ENCODE results near the gene TM4SF5. TPM values are rescaled to one million over a fixed set of nuclear protein-coding genes. Genes with fewer than 3 reads are reported as not detected.
A peak's percentile ranks its signal among the peaks of the same experiment; 100 is the strongest.

The TM4SF5 gene
- total and polyA plus RNA-seq, 9 donors = 0.31 to 0.83 TPM; not detected in 7

DNA sequence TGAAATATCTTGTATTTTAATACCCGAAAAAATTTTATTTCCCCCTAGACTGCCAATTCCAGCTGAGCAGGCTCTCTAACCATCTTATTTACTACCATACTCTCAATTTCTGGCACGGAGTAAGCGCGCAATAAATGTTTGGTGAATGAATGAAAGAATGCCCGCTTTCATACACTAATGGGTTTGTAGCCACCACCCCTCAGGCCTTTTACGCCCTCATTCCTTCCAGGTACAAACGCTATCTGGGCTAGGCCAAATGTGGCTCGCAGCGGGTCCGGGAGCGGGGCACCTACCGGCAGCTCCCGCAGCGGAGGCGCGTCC, 34.7 kb downstream of the TM4SF5 start:
- intact Hi-C loops (cut with DNase I) = no loop called here
- WGBS, 3 donors = 1 to 2% (median 2%) methylated on average over 14 to 16 of the region's 16 CpGs

GRCh38 chr17:4806777-4807604, 35.3 kb downstream of the TM4SF5 start, which contains the start of gene PLD2:
Gene PLD2, plus strand, starts transcription at chr17:4807152. Its CDS starts 621 bp downstream, at chr17:4807773.
- 0 to 1% (median 1%) methylated on average over 55 to 106 of the region's 106 CpGs for WGBS, 3 donors
- TF ChIP-seq POLR2A (IDR thresholded peaks at IDR 0.05) = peak; percentile 13
- no peak for TF ChIP-seq EP300 (IDR thresholded peaks at IDR 0.05)
- DNase-seq = peak; percentile 71 to 88 (median 79)
- Histone ChIP-seq H3K4me3 (peak within 1 kb of the TSS; percentile 84), H3K4me1 (ENCODE audit: insufficient read depth) (peaks cover 8% of the 10 kb centered on the region), H3K27me3 (no peaks in the 10 kb centered on the region), H3K36me3 (no peaks in the 10 kb centered on the region), H3K9me3 (no peaks in the 10 kb centered on the region), H3K27ac (peak within 1 kb of the TSS; percentile 32 to 36)
- intact Hi-C loops (cut with DNase I) = no loop called here

More for the DNA sequence above, 34.7 kb downstream of the TM4SF5 start:
- no peaks in the 10 kb centered on the region for H3K9me3 ChIP-seq
- peaks cover 8% of the 10 kb centered on the region for H3K4me1 ChIP-seq (ENCODE audit: insufficient read depth)
- H3K27me3 ChIP-seq = no peaks in the 10 kb centered on the region
- TF ChIP-seq EP300 (IDR thresholded peaks at IDR 0.05) (no peak), CTCF (IDR thresholded peaks at IDR 0.05) (no peak), POLR2A (IDR thresholded peaks at IDR 0.05) (no peak)
- DNase-seq = no peak
- H3K36me3 ChIP-seq = no peaks in the 10 kb centered on the region
- H3K4me3 ChIP-seq = peak overlapping the region; percentile 84
- peak overlapping the region in 1 of 2 donors; percentile 36 for H3K27ac ChIP-seq

DNA sequence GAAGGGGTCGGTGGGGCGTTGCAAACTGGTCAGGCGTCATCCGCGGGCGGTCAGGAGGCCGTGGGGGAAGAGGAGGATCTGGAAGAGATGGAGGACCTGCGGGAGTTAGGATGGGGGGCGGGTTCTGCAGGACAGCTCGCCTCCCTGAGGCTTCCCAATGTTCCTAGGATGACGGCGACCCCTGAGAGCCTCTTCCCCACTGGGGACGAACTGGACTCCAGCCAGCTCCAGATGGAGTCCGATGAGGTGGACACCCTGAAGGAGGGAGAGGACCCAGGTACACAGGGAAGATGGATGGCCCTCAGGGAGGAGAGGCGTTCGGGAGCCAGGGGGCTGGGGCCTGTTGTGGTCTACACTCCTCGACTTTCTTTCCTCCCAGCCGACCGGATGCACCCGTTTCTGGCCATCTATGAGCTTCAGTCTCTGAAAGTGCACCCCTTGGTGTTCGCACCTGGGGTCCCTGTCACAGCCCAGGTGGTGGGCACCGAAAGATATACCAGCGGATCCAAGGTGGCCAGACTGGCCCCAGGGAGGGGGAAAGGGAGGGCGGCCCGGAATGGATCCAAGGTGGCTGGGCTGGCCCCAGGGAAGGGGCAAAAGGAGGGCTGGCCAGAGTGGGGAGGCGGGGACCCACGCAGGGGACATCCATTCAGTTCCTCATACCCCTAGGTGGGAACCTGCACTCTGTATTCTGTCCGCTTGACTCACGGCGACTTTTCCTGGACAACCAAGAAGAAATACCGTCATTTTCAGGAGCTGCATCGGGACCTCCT, 36.1 kb downstream of the TM4SF5 start:
- Histone ChIP-seq H3K9me3 (no peaks in the 10 kb centered on the region), H3K36me3 (no peaks in the 10 kb centered on the region), H3K4me3 (peak overlapping the region; percentile 84), H3K4me1 (ENCODE audit: insufficient read depth) (peaks cover 8% of the 10 kb centered on the region), H3K27me3 (no peaks in the 10 kb centered on the region), H3K27ac (peak overlapping the region in 1 of 2 donors; percentile 26)
- DNase-seq = peak; percentile 30 to 58 (median 54)
- WGBS, 3 donors = 26 to 28% (median 26%) methylated on average over 32 of the region's 32 CpGs
- intact Hi-C loops (cut with DNase I) = no loop called here
- TF ChIP-seq POLR2A (IDR thresholded peaks at IDR 0.05) (no peak), EP300 (IDR thresholded peaks at IDR 0.05) (no peak), CTCF (IDR thresholded peaks at IDR 0.05) (no peak)

DNA sequence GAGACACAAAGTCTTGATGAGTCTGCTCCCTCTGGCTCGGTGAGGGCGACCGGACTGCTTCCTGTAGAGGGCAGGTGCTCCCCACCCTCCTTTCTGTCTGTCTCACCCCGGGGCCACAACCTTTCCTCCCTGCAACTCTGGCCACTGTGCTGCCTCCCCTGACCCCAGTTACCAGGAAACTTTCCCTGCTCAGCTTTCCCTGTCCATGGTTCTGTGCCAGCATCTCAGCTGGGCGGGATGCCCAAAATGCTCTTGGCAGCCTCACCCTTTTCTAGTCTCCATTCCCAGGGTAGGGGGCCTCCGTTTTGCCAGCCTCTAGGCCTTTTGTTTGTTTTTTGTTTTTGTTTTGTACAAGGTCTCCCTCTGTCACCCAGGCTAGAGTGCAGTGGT, 36.7 kb downstream of the TM4SF5 start:
- Histone ChIP-seq H3K27ac (no peak overlapping the region), H3K4me3 (no peak overlapping the region), H3K36me3 (no peaks in the 10 kb centered on the region), H3K27me3 (no peaks in the 10 kb centered on the region), H3K9me3 (no peaks in the 10 kb centered on the region), H3K4me1 (ENCODE audit: insufficient read depth) (peaks cover 8% of the 10 kb centered on the region)
- DNase-seq = peak; percentile 26 to 78 (median 63)
- intact Hi-C loops (cut with DNase I) = no loop called here
- 39 to 54% (median 48%) methylated on average over 6 of the region's 6 CpGs for WGBS, 3 donors
- no peak for TF ChIP-seq EP300 (IDR thresholded peaks at IDR 0.05)
- TF ChIP-seq CTCF (IDR thresholded peaks at IDR 0.05) = no peak
- no peak for TF ChIP-seq POLR2A (IDR thresholded peaks at IDR 0.05)
